Measurements from ENCODE around the gene LSMEM2.
"Not testable (repeated sequence)": the region's sequence is repeated elsewhere in the genome, so short reads cannot be mapped to it uniquely, and the experiment has no call there.

Gene LSMEM2

GRCh38 chr3:50278880-50279224 lies at the start of gene LSMEM2:
Gene LSMEM2 (plus strand): TSS chr3:50279087. CDS start chr3:50279114, 27 bp downstream.
- no peak for DNase-seq (ENCODE audit: low read depth in 2 of 2)

DNA sequence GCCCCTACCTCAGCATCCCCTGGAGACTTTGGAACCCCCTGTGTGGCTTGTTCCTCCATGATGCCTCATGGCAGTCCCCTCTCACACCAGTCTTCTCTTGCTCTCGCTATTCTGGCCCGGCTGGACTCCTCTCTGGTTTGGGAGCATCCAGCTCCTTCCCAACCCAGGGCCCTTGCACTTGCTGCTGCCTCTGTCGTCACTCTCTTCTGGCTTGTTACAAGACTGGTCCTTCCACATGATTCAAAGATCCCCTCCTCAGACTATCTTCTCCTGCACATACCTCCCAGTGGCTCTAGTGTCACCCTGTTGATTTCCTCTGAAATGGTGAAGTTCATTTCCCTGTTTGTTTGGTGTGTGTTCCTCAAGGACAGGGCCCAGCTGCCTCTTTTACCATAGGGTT lies 49.4 kb upstream of the LSMEM2 start:
- DNase-seq (ENCODE audit: low read depth in 2 of 2): no peak

- no peak for DNase-seq (ENCODE audit: low read depth in 2 of 2)
These were observed 48.6 kb upstream of the LSMEM2 start for GRCh38 chr3:50230104-50230793.

DNA sequence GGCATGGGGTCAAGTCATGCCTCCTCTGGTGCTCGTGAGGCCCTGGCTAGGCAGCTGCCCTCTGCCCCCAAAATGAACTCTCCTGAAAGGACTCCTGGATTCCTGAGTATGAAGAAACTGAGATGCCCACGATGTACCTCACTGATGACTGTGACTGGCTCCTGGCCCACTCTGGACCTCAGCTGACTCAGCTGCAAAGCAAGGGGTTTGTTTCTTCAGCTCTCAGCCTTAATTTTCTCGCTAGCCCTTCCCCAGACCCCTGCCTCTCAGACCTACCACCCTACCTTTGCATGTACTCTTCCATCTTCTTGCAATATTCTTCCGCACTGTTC lies 48.1 kb upstream of the LSMEM2 start:
- no peak for DNase-seq (ENCODE audit: low read depth in 2 of 2)

DNA sequence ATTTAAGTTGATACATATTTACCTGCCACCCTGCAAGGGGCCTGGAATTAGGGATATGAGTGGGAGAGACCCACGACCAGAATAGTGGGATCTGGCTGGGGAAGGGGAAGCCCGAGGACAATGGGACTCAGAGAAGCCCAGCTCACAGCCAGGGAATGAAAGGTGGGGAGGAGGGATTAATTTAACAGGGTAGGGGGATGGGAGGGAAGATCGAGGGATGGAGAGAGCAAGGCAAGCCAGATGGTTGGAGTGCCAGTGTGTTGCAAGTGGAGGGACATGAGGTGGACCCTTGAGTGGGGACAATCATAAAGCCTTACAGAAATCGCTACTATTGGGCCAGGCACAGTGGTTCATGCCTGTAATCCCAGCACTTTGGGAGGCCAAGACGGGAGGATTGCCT lies 47.3 kb upstream of the LSMEM2 start:
- DNase-seq (ENCODE audit: low read depth in 2 of 2): no peak

GRCh38 chr3:50232303-50232702 lies 46.6 kb upstream of the LSMEM2 start:
- DNase-seq (ENCODE audit: low read depth in 2 of 2): no peak

DNA sequence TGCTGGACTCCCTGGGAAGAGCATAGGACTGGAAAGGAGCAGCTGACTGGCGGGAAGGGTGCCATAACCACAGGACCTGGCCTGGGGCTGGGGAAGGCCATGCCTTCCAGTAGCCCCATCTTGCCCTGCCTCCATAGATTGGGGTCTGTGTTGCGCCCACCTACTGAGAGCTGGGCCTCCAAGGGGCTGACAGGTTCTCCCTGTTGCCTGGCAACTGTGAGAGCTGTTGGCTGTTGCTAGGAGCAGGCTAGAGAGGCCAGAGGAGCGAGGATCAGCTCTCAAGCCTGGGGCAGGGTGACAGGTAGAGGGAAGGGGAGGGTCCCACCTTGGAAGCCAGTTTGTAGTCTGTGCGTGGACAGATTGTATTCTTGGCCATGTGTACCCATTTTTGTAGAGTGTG lies 45.7 kb upstream of the LSMEM2 start:
- no peak for DNase-seq (ENCODE audit: low read depth in 2 of 2)

- DNase-seq (ENCODE audit: low read depth in 2 of 2): peak; percentile 97 to 99
These were observed 43.0 kb upstream of the LSMEM2 start, which contains the start of gene GNAI2 for GRCh38 chr3:50235716-50236483. Gene GNAI2 (plus strand): TSS chr3:50236204. CDS start chr3:50236336, 132 bp downstream.

- DNase-seq (ENCODE audit: low read depth in 2 of 2): no peak
These were observed 42.3 kb upstream of the LSMEM2 start for GRCh38 chr3:50236484-50237132.

- no peak for DNase-seq (ENCODE audit: low read depth in 2 of 2)
These were observed 41.7 kb upstream of the LSMEM2 start for GRCh38 chr3:50237133-50237651.

DNA sequence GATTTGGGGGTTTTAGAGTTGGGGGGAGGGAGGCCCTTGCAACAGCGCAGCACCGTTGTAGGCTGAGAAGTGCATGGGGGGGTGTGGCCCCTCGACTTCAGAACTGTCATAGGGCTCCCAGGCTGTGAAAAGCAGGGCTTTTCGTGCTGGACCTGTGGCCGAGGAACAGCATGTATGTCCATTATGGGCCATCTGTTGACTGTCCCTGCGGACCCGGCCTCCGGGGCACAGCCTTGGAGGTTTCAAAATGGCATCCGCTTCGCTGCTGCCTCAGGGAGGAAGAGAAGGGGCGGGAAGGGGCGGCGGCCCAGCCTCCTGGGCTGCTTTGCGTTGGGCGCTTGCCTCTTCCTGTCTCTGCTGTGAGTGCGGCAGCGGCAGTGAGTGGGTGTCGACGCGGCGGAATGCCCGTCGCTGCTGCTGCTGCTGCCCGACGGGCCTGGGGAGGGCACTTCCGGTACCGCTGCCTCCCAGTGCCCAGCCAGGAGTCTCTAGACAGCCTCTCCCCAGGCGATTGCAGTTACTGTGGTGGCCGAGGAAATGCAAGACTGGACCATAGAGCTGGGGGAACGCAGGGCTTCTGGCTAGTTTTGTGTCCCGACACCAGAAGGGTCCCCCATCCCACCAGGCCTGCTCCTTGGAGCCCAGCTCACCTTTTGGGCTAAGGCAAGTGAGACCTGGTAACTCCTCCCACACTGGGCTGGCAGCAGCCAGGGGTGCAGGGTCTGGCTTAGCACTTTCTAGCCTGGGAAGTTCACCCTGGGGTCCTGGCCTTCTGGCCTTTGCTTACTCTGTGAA lies 40.9 kb upstream of the LSMEM2 start:
- DNase-seq (ENCODE audit: low read depth in 2 of 2): peak; percentile 78 to 86

DNA sequence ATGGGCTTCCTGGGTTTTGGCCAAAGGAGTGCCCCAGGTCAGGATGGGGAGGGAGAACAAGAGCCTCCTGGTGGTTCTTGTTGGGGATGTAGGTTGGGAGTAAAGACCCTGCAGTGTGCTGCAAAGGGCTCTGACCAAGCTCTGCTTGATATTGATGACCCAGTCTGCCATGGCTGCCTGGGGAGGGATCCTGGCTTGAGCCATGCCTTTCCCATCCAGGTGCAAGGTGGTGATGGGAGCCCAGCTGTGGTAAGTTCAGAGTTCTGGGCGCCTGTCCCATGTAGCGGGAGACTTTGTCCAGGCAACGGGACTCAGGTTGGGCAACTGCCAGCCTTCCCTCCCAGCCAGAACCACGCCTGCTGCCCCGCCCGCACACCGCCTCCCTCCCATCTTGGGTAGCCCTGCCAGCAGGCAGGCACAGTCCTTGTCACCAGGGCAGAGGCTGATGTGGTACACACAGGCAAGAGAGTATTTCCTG lies 40.3 kb upstream of the LSMEM2 start:
- no peak for DNase-seq (ENCODE audit: low read depth in 2 of 2)

DNA sequence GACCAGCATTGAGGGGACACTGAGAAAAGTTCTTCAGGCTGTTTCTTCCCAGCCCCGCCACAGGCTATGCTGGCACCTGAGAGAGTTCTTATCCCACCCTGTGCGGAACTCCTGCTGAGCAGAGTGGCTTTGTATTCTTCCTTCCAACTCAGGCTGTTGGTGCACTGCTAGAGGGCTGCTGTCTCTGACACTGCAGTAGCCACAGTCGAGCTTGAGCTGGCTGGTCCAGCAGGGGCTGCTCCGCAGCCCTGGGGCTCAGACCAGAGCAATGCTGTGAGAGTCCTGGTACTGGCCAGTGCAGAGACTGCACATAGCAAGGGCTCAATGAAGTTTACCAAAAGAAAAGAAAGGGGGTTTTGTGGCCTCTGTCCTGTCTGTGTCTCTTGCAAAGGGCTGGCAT lies 39.2 kb upstream of the LSMEM2 start:
- DNase-seq (ENCODE audit: low read depth in 2 of 2): no peak

GRCh38 chr3:50241163-50241562 lies 37.7 kb upstream of the LSMEM2 start:
- DNase-seq (ENCODE audit: low read depth in 2 of 2): no peak

GRCh38 chr3:50241713-50242380 lies 37.0 kb upstream of the LSMEM2 start:
- DNase-seq (ENCODE audit: low read depth in 2 of 2): no peak

DNA sequence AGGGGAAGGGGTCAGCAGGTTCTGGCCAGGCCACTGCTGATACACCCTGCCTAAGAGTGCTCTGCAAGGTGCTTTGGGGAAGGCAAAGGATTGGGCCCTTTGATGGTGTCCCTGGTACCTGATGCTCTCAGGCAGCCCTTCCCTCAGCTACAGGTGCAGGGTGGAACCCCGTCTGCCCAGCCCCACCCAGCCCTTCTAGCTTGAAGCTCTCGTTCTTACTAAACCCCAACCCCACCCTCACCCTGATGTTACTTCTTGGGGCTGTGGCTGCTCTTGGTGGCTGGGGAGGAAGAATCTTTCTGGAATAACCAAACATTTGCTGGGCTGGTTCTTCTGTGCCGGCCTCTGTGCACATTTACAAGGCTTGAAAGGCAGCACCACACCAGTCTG lies 36.5 kb upstream of the LSMEM2 start:
- no peak for DNase-seq (ENCODE audit: low read depth in 2 of 2)

DNA sequence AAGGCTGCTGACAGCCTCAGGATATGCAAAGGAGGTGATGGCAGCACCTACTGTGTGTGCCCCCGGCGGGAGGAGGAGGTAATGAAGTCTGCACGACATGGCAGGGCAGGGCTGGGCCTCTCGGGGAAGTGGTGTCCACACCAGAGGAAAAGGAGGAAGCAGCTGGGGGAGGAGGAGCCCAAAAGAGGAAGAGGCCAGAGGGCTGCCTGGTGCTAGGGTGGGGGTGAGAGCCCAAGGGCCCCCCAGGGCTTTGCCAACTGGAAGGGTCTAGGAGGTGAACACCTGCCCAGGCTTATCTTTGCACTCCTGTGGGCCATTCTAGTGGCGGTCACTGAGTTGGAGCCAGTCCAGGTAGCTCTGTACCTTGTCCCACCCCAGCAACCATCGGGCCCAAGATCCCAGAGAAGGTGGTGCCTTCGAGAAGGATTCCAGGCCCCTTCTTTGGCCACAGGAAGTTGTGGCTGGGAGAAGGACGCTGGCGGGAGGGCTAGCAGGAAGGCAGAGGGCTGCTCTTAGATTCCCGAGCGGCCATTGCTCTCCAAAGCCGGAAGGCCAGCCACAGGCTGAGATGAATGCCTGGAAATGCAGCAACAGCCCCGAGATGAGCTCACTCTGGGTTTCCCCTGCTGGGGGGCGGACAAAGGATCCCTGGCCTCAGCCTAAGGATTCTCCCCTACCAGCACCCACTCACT lies 35.9 kb upstream of the LSMEM2 start:
- DNase-seq (ENCODE audit: low read depth in 2 of 2): peak; percentile 4 to 30

DNA sequence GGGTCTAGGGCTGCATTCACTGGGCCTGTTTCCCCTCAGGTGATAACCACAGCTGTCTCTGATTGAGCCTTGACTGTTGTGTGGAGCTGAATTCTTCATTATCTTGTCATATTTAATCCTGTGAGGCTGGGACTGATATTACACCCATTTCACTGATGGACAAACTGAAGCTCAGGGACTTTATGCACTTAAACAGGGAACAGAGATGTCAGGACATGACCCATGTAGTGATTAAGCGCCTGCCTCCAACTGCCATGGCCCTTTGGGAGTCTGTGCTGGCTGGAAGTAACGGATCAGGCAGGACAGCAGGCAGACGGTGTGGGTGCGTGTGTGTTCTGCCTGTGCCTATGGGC lies 35.4 kb upstream of the LSMEM2 start:
- DNase-seq (ENCODE audit: low read depth in 2 of 2): no peak

- DNase-seq (ENCODE audit: low read depth in 2 of 2): not testable (repeated sequence)
These were observed 34.1 kb upstream of the LSMEM2 start for GRCh38 chr3:50244813-50245212.

- no peak for DNase-seq (ENCODE audit: low read depth in 2 of 2)
These were observed 33.6 kb upstream of the LSMEM2 start for GRCh38 chr3:50245251-50245745.

All from stimulated activated CD8-positive, alpha-beta memory T cell treated with anti-CD3 and anti-CD28 coated beads, Interleukin-7, amount 100 ng/mL, for 4 hours (primary cell).